H9 (cell line): ENCODE measurements around the gene AKR7A2. TPM values are rescaled to one million over a fixed set of nuclear protein-coding genes. Genes with fewer than 3 reads are reported as not detected.

Experiments
- DNase-seq: peaks from one replicate; pipeline ENCODE4 v3.0.0-alpha.2; 2017
- H2AFZ ChIP-seq: one replicate; pipeline ENCODE4 v1.6.1; 2013; ENCODE audit warnings: mild to moderate bottlenecking, low read length, control low read depth, moderate library complexity
- H2AK5ac ChIP-seq: 2 replicates; pipeline ENCODE4 v1.6.1; 2013; ENCODE audit warnings: low read length, control low read depth, mixed read lengths; ENCODE audit not compliant: insufficient read length
- H2BK120ac ChIP-seq: one replicate; pipeline ENCODE4 v1.6.1; 2013; ENCODE audit warnings: low read depth, mild to moderate bottlenecking, low read length, control low read depth, inconsistent platforms; ENCODE audit not compliant: poor library complexity, severe bottlenecking
- H2BK12ac ChIP-seq: 2 replicates; pipeline ENCODE4 v1.6.1; 2013; ENCODE audit warnings: low read length, control low read depth, mixed read lengths, low read depth; ENCODE audit not compliant: insufficient read length
- H2BK15ac ChIP-seq: 2 replicates; pipeline ENCODE4 v1.6.1; 2013; ENCODE audit warnings: low read depth, low read length, control low read depth
- H2BK20ac ChIP-seq: one replicate; pipeline ENCODE4 v1.6.1; 2013; ENCODE audit warnings: low read depth, mild to moderate bottlenecking, low read length, control low read depth, inconsistent platforms; ENCODE audit not compliant: poor library complexity, severe bottlenecking
- H2BK5ac ChIP-seq: 2 replicates; pipeline ENCODE4 v1.6.1; 2013; ENCODE audit warnings: low read length, control low read depth, mixed read lengths; ENCODE audit not compliant: insufficient read length
- H3K14ac ChIP-seq: 2 replicates; pipeline ENCODE4 v1.6.1; 2013; ENCODE audit warnings: low read length, control low read depth; ENCODE audit not compliant: insufficient read depth
- H3K18ac ChIP-seq: 2 replicates; pipeline ENCODE4 v1.6.1; 2013; ENCODE audit warnings: low read depth, mild to moderate bottlenecking, mixed read lengths, low read length, control low read depth; ENCODE audit not compliant: insufficient read length
- H3K23ac ChIP-seq: 2 replicates; pipeline ENCODE4 v1.6.1; 2013; ENCODE audit warnings: low read length, control low read depth, mixed read lengths, low read depth; ENCODE audit not compliant: insufficient read length
- H3K23me2 ChIP-seq: 2 replicates; pipeline ENCODE4 v1.6.1; 2013; ENCODE audit warnings: low read depth, mild to moderate bottlenecking, mixed read lengths, low read length, control low read depth; ENCODE audit not compliant: insufficient read length, poor library complexity, severe bottlenecking
- H3K27ac ChIP-seq: 2 replicates; pipeline ENCODE4 v1.5.1; 2013; ENCODE audit warnings: low read length, control low read depth, mixed read lengths, low read depth; ENCODE audit not compliant: insufficient read length
- H3K27me3 ChIP-seq: 2 replicates; pipeline ENCODE4 v1.6.1; 2013; ENCODE audit warnings: low read length, control low read depth, inconsistent platforms; ENCODE audit not compliant: insufficient read depth
- H3K4ac ChIP-seq: 2 replicates; pipeline ENCODE4 v1.6.1; 2013; ENCODE audit warnings: low read depth, mild to moderate bottlenecking, control low read depth, inconsistent platforms, low read length, moderate library complexity
- H3K4me1 ChIP-seq: 2 replicates; pipeline ENCODE4 v1.6.1; 2013; ENCODE audit warnings: low read length, control low read depth, inconsistent platforms; ENCODE audit not compliant: insufficient read depth
- H3K4me2 ChIP-seq: 2 replicates; pipeline ENCODE4 v1.6.1; 2013; ENCODE audit warnings: low read length, control low read depth, mixed read lengths; ENCODE audit not compliant: insufficient read length, insufficient read depth
- H3K56ac ChIP-seq: 2 replicates; pipeline ENCODE4 v1.6.1; 2013; ENCODE audit warnings: low read depth, mild to moderate bottlenecking, mixed read lengths, low read length, control low read depth; ENCODE audit not compliant: insufficient read length
- H3K79me1 ChIP-seq: 2 replicates; pipeline ENCODE4 v1.6.1; 2013; ENCODE audit warnings: low read depth, mild to moderate bottlenecking, moderate library complexity, low read length, control low read depth, inconsistent platforms; ENCODE audit not compliant: insufficient read depth, poor library complexity, severe bottlenecking
- H3K79me2 ChIP-seq: 2 replicates; pipeline ENCODE4 v1.6.1; 2013; ENCODE audit warnings: low read length, control low read depth, inconsistent platforms; ENCODE audit not compliant: insufficient read depth
- H3K9ac ChIP-seq: 2 replicates; pipeline ENCODE4 v1.6.1; 2013; ENCODE audit warnings: low read length, control low read depth, mixed read lengths; ENCODE audit not compliant: insufficient read length; ENCODE audit errors: extremely low read depth
- H3K9me3 ChIP-seq: one replicate; pipeline ENCODE4 v1.6.1; 2013; ENCODE audit warnings: low read depth, low read length, inconsistent platforms; ENCODE audit not compliant: control insufficient read depth
- H3T11ph ChIP-seq: one replicate; pipeline ENCODE4 v1.6.1; 2013; ENCODE audit warnings: mild to moderate bottlenecking, low read length, control low read depth, inconsistent platforms
- H4K20me1 ChIP-seq: one replicate; pipeline ENCODE4 v1.6.1; 2013; ENCODE audit not compliant: control insufficient read depth, insufficient read length, insufficient read depth
- H4K5ac ChIP-seq: 2 replicates; pipeline ENCODE4 v1.6.1; 2013; ENCODE audit warnings: low read depth, mild to moderate bottlenecking, mixed read lengths, low read length, control low read depth; ENCODE audit not compliant: insufficient read length
- H4K8ac ChIP-seq: replicated peaks from 2 replicates; pipeline ENCODE4 v1.6.1; 2013; ENCODE audit warnings: low read length, control low read depth, mixed read lengths, low read depth; ENCODE audit not compliant: insufficient read length
- H4K91ac ChIP-seq: 2 replicates; pipeline ENCODE4 v1.6.1; 2013; ENCODE audit warnings: low read depth, mild to moderate bottlenecking, moderate library complexity, mixed read lengths, low read length, control low read depth; ENCODE audit not compliant: insufficient read length
- H3K27ac Mint-ChIP-seq, 3 experiments: 2 replicates in 2 of 3; 3 replicates in 1 of 3; pipeline ENCODE4 v1.8.0; 2020 to 2021; ENCODE audit warnings: mixed read lengths in 3 of 3, mild to moderate bottlenecking in 1 of 3, moderate library complexity in 1 of 3
- H3K27me3 Mint-ChIP-seq: 2 replicates; pipeline ENCODE4 v1.8.0; 2021; ENCODE audit warnings: low read depth, mild to moderate bottlenecking, moderate library complexity, mixed read lengths
- H3K36me3 Mint-ChIP-seq, 3 experiments: 2 replicates in 2 of 3; 3 replicates in 1 of 3; pipeline ENCODE4 v1.8.0; 2020 to 2021; ENCODE audit warnings: low read depth in 3 of 3, mixed read lengths in 3 of 3; ENCODE audit not compliant: insufficient read depth in 1 of 3
- H3K4me1 Mint-ChIP-seq, 2 experiments: 2 replicates each; pipeline ENCODE4 v1.8.0; 2020; ENCODE audit warnings: mixed read lengths in 2 of 2
- H3K4me3 Mint-ChIP-seq, 2 experiments: 2 replicates in 1 of 2; 3 replicates in 1 of 2; pipeline ENCODE4 v1.8.0; 2020 to 2021; ENCODE audit warnings: mild to moderate bottlenecking in 2 of 2, mixed read lengths in 2 of 2, moderate library complexity in 1 of 2
- H3K9me3 Mint-ChIP-seq, 2 experiments: 2 replicates in 1 of 2; 3 replicates in 1 of 2; pipeline ENCODE4 v1.8.0; 2020; ENCODE audit warnings: mild to moderate bottlenecking in 2 of 2, mixed read lengths in 2 of 2, moderate library complexity in 1 of 2
- CTCF ChIP-seq: fragments of 200-600 bp; sonication (generic); conservative IDR thresholded peaks from 3 replicates; pipeline ENCODE4 v1.8.0; 2021; ENCODE audit warnings: antibody characterized with exemption, mild to moderate bottlenecking
- WGBS: extraction: QIAGEN DNeasy Blood & Tissue Kit; methylation state at CpG from one replicate; pipeline ENCODE4 v1.1.7; 2013; ENCODE audit warnings: missing lambda C conversion rate, low lambda C conversion rate, mixed read lengths; ENCODE audit not compliant: insufficient read length; ENCODE audit errors: extremely low coverage; 5-methylcytosine and 5-hydroxymethylcytosine counted together
- total RNA-seq: library from RNA; stranded (reverse); gene quantifications from 2 replicates; pipeline ENCODE4 v1.2.1, GENCODE V29; 2021

Gene AKR7A2
- total RNA-seq, 1 experiment from 2014 or later: 50.3 TPM

DNA sequence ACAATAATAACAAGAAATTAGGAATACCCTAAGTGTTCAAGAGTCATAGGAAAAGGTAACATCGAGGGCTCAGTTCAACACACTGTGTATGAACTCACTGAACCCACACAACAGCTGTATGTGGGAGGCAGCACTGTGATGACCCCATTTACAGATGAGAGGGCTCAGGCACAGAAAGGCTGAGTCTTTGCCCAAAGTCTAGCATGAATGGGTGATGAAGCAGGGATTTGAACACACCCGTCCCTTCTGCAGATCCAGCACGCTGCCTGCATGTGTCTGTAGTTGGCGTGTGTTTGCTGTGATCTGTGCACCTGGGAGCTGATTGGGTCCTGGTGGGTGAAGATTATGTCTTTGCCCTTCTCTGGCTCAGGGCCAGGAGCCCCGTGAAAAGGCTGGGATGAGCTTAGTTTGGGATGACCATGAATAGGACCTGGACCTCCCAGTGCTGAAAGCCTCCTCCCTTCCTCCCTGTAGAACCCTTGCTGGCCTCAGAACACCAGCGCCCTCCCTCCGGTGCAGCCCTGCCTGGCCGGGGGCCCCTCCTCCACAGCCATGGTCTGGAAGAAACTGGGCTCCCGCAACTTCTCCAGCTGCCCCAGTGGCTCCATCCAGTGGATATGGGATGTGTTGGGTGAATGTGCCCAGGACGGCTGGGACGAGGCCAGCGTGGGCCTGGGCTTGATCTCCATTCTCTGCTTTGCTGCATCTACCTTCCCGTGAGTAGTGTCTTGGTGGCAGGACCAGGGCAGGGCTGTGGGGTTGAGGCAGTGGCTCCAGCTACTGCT lies 5.4 kb upstream of the AKR7A2 start:
- H3K4me3 Mint-ChIP-seq: no peak overlapping the region
- WGBS: no CpG with 5 or more reads among the region's 13 CpGs
- Histone ChIP-seq H3K4ac (no peak overlapping the region), H2AK5ac (no peak overlapping the region), H2BK5ac (no peak overlapping the region), H3K23ac (no peak overlapping the region), H3T11ph (no peak overlapping the region), H2BK120ac (no peak overlapping the region), H3K14ac (no peak overlapping the region), H3K23me2 (peaks cover 5% of the 10 kb centered on the region), H4K5ac (no peak overlapping the region), H3K27me3 (no peaks in the 10 kb centered on the region), H2AFZ (no peak overlapping the region), H2BK15ac (no peak overlapping the region), H4K20me1 (no peaks in the 10 kb centered on the region), H3K18ac (no peak overlapping the region), H3K4me1 (no peaks in the 10 kb centered on the region), H3K4me2 (no peak overlapping the region), H3K56ac (no peak overlapping the region), H3K9me3 (no peaks in the 10 kb centered on the region), H3K79me1 (no peaks in the 10 kb centered on the region), H2BK20ac (no peak overlapping the region), H2BK12ac (no peak overlapping the region), H3K9ac (no peak overlapping the region), H4K8ac (no peak overlapping the region), H3K79me2 (no peaks in the 10 kb centered on the region), H4K91ac (no peak overlapping the region), H3K27ac (no peak overlapping the region)
- peak; percentile 54 for TF ChIP-seq CTCF
- H3K4me1 Mint-ChIP-seq: peaks cover 10 to 13% of the 10 kb centered on the region in 2 experiments
- no peaks in the 10 kb centered on the region for H3K9me3 Mint-ChIP-seq
- no peaks in the 10 kb centered on the region; the same call in 1 of the 2 replicates for H3K27me3 Mint-ChIP-seq
- DNase-seq: peak; percentile 79
- peaks cover 6 to 33% (median 28%) of the 10 kb centered on the region in 3 experiments; a peak in 6 of 7 replicates for H3K36me3 Mint-ChIP-seq
- H3K27ac Mint-ChIP-seq: peak overlapping the region in 1 of 3 experiments; percentile 82; a peak in 1 of 7 replicates
